HepG2 (cell line): ENCODE measurements around the gene SIT1. TPM values are rescaled to one million over a fixed set of nuclear protein-coding genes. Genes with fewer than 3 reads are reported as not detected.

Experiments
- ATAC-seq: fragments of 200-7000 bp; cut with Tn5 transposase; 3 replicates; pipeline ENCODE4 v1.9.1; 2020; ENCODE audit warnings: mild to moderate bottlenecking, moderate library complexity
- BruUV-seq: library from RNA; stranded (reverse); fragments of 400-500 nt; replicated peaks from 2 replicates; lab custom pipeline; 2021; lab: Mats Ljungman, UMichigan
- CTCF ChIA-PET: fragments of 300-600 bp; formaldehyde crosslinking; extraction: SDS; loops from one replicate; lab custom pipeline; 2021; ENCODE audit warnings: low total read pairs, inconsistent platforms, low intra/inter-chr PET ratio; lab: Yijun Ruan, JAX
- POLR2A ChIA-PET: fragments of 350-600 bp; sonication (Branson Sonifier 250); formaldehyde crosslinking; loops from one replicate; lab custom pipeline; 2020; ENCODE audit warnings: antibody characterized with exemption, inconsistent platforms; lab: Yijun Ruan, JAX
- DNase-seq: peaks from one replicate; pipeline ENCODE4 v3.0.0-alpha.2; 2015; ENCODE audit warnings: low spot score
- FAIRE-seq: peaks from 3 replicates; lab custom pipeline; 2011; peaks lifted over from hg19 to GRCh38; lab: Jason Lieb, UNC
- H2AFZ ChIP-seq: one replicate; pipeline ENCODE4 v1.6.1; 2011; ENCODE audit warnings: low read length, inconsistent platforms
- H3K27ac ChIP-seq: fragments of 300-600 bp; 3 replicates; pipeline ENCODE4 v1.8.0; 2011; ENCODE audit warnings: mixed run types, mild to moderate bottlenecking, mixed read lengths, low read length, inconsistent platforms; ENCODE audit not compliant: insufficient read depth; ENCODE audit errors: extremely low read length
- H3K27me3 ChIP-seq, 2 experiments: fragments of 200-600 bp in 1 of 2; 2 replicates in 1 of 2; 3 replicates in 1 of 2; pipeline versions ENCODE4 v1.6.0 to v1.8.0; 2011; ENCODE audit warnings: low read length in 2 of 2, mild to moderate bottlenecking in 2 of 2, moderate library complexity in 2 of 2, inconsistent platforms in 1 of 2; ENCODE audit not compliant: insufficient read depth in 2 of 2, control insufficient read depth in 1 of 2
- H3K36me3 ChIP-seq, 2 experiments: fragments of 200-600 bp in 1 of 2; replicated peaks in 1 of 2; 2 replicates in 1 of 2; 3 replicates in 1 of 2; pipeline versions ENCODE4 v1.5.1 to v1.8.0; 2011; ENCODE audit warnings: low read length in 2 of 2, inconsistent platforms in 1 of 2; ENCODE audit not compliant: insufficient read depth in 2 of 2, control insufficient read depth in 1 of 2
- H3K4me1 ChIP-seq: 2 replicates; pipeline ENCODE4 v1.5.1; 2012; ENCODE audit warnings: low read length, inconsistent platforms; ENCODE audit not compliant: insufficient read depth
- H3K4me2 ChIP-seq: 2 replicates; pipeline ENCODE4 v1.6.0; 2011; ENCODE audit warnings: low read depth, low read length, inconsistent platforms
- H3K4me3 ChIP-seq, 3 experiments: fragments of 200-600 bp in 1 of 3; sonication (generic), shearing (Covaris generic) in 1 of 3; replicated peaks in 1 of 3; 2 replicates each; pipeline ENCODE4 v1.5.1; 2011 to 2016; ENCODE audit warnings: low read length in 3 of 3, inconsistent platforms in 2 of 3, low read depth in 2 of 3, mild to moderate bottlenecking in 2 of 3, control low read depth in 1 of 3, mixed read lengths in 1 of 3; ENCODE audit not compliant: insufficient read depth in 1 of 3
- H3K79me2 ChIP-seq: one replicate; pipeline ENCODE4 v1.6.1; 2011; ENCODE audit warnings: low read length, inconsistent platforms; ENCODE audit not compliant: insufficient read depth
- H3K9ac ChIP-seq: 2 replicates; pipeline ENCODE4 v1.6.0; 2011; ENCODE audit warnings: mild to moderate bottlenecking, low read depth, low read length, inconsistent platforms; ENCODE audit not compliant: insufficient read depth
- H3K9me3 ChIP-seq: 2 replicates; pipeline ENCODE4 v1.5.1; 2012; ENCODE audit warnings: mild to moderate bottlenecking, low read length
- H4K20me1 ChIP-seq: 2 replicates; pipeline ENCODE4 v1.6.0; 2011; ENCODE audit warnings: inconsistent platforms, mild to moderate bottlenecking, low read length, moderate library complexity; ENCODE audit not compliant: insufficient read depth
- GATAD2A ChIP-seq: IDR thresholded peaks from 2 replicates; pipeline ENCODE4 v1.6.1; 2016
- SIN3B ChIP-seq: fragments of 150-350 bp; IDR thresholded peaks from 2 replicates; pipeline ENCODE4 v1.6.1; 2014; ENCODE audit warnings: low read length
- SIX1 ChIP-seq: sonication (generic); formaldehyde crosslinking; IDR thresholded peaks from 2 replicates; pipeline ENCODE4 v1.4.0; 2020; ENCODE audit warnings: missing genetic modification reagents, borderline replicate concordance
- SNAPC2 ChIP-seq: sonication (generic); formaldehyde crosslinking; IDR thresholded peaks from 2 replicates; pipeline ENCODE4 v1.8.1; 2022; ENCODE audit warnings: mild to moderate bottlenecking, missing genetic modification reagents
- ZNF205 ChIP-seq: IDR thresholded peaks from 2 replicates; pipeline ENCODE4 v1.6.1; 2018; ENCODE audit warnings: missing biosample characterization, missing genetic modification reagents
- WGBS: methylation state at CpG from one replicate; pipeline ENCODE4 v1.1.6; 2017; ENCODE audit warnings: low lambda C conversion rate; 5-methylcytosine and 5-hydroxymethylcytosine counted together
- in situ Hi-C: cut with HindIII; loops from 2 replicates; pipeline ENCODE4 v1.10.0; 2017; ENCODE audit warnings: low pct_unique_long_range_greater_than_20kb; ENCODE audit not compliant: extremely low pct_ligation_motif_present
- intact Hi-C: fragments of 100-400 bp; cut with micrococcal nuclease; formaldehyde crosslinking; loops from one replicate; pipeline ENCODE4 v1.10.0; 2022; ENCODE audit not compliant: unreplicated experiment
- polyA plus RNA-seq, 8 experiments: library from polyadenylated mRNA; depleted of rRNA in 3 of 8; stranded (reverse) in 7 of 8; unstranded in 1 of 8; fragments of >200 nt; fragmentation: Illumina TruSeq in 4 of 8; extraction: Trizol in 4 of 8; gene quantifications; 2 replicates each; pipeline versions ENCODE4 v1.2.1 to v1.2.3, GENCODE V29; 2011 to 2016; ENCODE audit warnings: low read depth in 4 of 8, missing spikeins in 1 of 8, mixed read lengths in 1 of 8; ENCODE audit not compliant: insufficient read depth in 1 of 8
- total RNA-seq, 5 experiments: library from RNA; depleted of rRNA; stranded (reverse); fragments of >200 nt; fragmentation: Illumina TruSeq; extraction: Trizol; gene quantifications; 2 replicates each; pipeline ENCODE4 v1.2.3, GENCODE V29; 2016; ENCODE audit warnings: low read depth in 1 of 5
- TF ChIP-seq, protein P1 (sequence below): sonication (generic); formaldehyde crosslinking; IDR thresholded peaks from 2 replicates; pipeline ENCODE4 v1.4.0; 2020; ENCODE audit warnings: mild to moderate bottlenecking, missing genetic modification reagents
- TF ChIP-seq, protein P2 (sequence below), 2 experiments: sonication (generic) in 1 of 2; formaldehyde crosslinking in 1 of 2; IDR thresholded peaks; 2 replicates each; pipeline versions ENCODE4 v1.6.1 to v1.9.0; 2014 to 2022; ENCODE audit warnings: antibody characterized with exemption in 1 of 2, borderline replicate concordance in 1 of 2, inconsistent platforms in 1 of 2, low read depth in 1 of 2, missing genetic modification reagents in 1 of 2
- TF ChIP-seq, protein P3 (sequence below): sonication (generic); formaldehyde crosslinking; IDR thresholded peaks from 2 replicates; pipeline ENCODE4 v1.4.0; 2020; ENCODE audit warnings: missing genetic modification reagents

Gene SIT1
- total and polyA plus RNA-seq, 2 of the 13 experiments (the other 11 are each of a cell fraction or from before 2014, with no cell fraction given) = 0.09 to 6.7 TPM

GRCh38 chr9:35628389-35628991, 22.2 kb downstream of the SIT1 start:
- no peak overlapping the region for H3K9ac ChIP-seq
- ChIA-PET POLR2A (no interaction called here), CTCF (no interaction called here)
- H3K27me3 ChIP-seq = no peaks in the 10 kb centered on the region; a peak in 2 of 5 replicates
- H3K36me3 ChIP-seq = no peaks in the 10 kb centered on the region
- intact Hi-C loops (no loop called here), in situ Hi-C loops (no loop called here)
- no peaks in the 10 kb centered on the region for H3K4me1 ChIP-seq
- BruUV-seq = no TSS peak
- FAIRE-seq (no peak), ATAC-seq (peak; percentile 36), DNase-seq (no peak)
- WGBS = 71% methylated on average over 6 of the region's 6 CpGs
- H3K79me2 ChIP-seq = no peaks in the 10 kb centered on the region
- TF ChIP-seq, protein P1, sequence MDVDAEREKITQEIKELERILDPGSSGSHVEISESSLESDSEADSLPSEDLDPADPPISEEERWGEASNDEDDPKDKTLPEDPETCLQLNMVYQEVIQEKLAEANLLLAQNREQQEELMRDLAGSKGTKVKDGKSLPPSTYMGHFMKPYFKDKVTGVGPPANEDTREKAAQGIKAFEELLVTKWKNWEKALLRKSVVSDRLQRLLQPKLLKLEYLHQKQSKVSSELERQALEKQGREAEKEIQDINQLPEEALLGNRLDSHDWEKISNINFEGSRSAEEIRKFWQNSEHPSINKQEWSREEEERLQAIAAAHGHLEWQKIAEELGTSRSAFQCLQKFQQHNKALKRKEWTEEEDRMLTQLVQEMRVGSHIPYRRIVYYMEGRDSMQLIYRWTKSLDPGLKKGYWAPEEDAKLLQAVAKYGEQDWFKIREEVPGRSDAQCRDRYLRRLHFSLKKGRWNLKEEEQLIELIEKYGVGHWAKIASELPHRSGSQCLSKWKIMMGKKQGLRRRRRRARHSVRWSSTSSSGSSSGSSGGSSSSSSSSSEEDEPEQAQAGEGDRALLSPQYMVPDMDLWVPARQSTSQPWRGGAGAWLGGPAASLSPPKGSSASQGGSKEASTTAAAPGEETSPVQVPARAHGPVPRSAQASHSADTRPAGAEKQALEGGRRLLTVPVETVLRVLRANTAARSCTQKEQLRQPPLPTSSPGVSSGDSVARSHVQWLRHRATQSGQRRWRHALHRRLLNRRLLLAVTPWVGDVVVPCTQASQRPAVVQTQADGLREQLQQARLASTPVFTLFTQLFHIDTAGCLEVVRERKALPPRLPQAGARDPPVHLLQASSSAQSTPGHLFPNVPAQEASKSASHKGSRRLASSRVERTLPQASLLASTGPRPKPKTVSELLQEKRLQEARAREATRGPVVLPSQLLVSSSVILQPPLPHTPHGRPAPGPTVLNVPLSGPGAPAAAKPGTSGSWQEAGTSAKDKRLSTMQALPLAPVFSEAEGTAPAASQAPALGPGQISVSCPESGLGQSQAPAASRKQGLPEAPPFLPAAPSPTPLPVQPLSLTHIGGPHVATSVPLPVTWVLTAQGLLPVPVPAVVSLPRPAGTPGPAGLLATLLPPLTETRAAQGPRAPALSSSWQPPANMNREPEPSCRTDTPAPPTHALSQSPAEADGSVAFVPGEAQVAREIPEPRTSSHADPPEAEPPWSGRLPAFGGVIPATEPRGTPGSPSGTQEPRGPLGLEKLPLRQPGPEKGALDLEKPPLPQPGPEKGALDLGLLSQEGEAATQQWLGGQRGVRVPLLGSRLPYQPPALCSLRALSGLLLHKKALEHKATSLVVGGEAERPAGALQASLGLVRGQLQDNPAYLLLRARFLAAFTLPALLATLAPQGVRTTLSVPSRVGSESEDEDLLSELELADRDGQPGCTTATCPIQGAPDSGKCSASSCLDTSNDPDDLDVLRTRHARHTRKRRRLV (CRISPR knock-in tag) = no peak
- no peak for TF ChIP-seq SIX1 (CRISPR knock-in tag)
- TF ChIP-seq, protein P2, sequence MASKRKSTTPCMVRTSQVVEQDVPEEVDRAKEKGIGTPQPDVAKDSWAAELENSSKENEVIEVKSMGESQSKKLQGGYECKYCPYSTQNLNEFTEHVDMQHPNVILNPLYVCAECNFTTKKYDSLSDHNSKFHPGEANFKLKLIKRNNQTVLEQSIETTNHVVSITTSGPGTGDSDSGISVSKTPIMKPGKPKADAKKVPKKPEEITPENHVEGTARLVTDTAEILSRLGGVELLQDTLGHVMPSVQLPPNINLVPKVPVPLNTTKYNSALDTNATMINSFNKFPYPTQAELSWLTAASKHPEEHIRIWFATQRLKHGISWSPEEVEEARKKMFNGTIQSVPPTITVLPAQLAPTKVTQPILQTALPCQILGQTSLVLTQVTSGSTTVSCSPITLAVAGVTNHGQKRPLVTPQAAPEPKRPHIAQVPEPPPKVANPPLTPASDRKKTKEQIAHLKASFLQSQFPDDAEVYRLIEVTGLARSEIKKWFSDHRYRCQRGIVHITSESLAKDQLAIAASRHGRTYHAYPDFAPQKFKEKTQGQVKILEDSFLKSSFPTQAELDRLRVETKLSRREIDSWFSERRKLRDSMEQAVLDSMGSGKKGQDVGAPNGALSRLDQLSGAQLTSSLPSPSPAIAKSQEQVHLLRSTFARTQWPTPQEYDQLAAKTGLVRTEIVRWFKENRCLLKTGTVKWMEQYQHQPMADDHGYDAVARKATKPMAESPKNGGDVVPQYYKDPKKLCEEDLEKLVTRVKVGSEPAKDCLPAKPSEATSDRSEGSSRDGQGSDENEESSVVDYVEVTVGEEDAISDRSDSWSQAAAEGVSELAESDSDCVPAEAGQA (IDR thresholded peaks at IDR 0.05; ENCODE audit: low read depth) = no peak
- TF ChIP-seq, protein P2 (CRISPR knock-in tag; IDR thresholded peaks at IDR 0.05; ENCODE audit: borderline replicate concordance) = no peak
- TF ChIP-seq ZNF205 (CRISPR knock-in tag) = no peak
- TF ChIP-seq SNAPC2 (CRISPR knock-in tag) = no peak
- TF ChIP-seq, protein P3, sequence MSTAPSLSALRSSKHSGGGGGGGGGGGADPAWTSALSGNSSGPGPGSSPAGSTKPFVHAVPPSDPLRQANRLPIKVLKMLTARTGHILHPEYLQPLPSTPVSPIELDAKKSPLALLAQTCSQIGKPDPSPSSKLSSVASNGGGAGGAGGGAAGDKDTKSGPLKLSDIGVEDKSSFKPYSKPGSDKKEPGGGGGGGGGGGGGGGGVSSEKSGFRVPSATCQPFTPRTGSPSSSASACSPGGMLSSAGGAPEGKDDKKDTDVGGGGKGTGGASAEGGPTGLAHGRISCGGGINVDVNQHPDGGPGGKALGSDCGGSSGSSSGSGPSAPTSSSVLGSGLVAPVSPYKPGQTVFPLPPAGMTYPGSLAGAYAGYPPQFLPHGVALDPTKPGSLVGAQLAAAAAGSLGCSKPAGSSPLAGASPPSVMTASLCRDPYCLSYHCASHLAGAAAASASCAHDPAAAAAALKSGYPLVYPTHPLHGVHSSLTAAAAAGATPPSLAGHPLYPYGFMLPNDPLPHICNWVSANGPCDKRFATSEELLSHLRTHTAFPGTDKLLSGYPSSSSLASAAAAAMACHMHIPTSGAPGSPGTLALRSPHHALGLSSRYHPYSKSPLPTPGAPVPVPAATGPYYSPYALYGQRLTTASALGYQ (CRISPR knock-in tag) = no peak
- TF ChIP-seq SIN3B = no peak
- TF ChIP-seq GATAD2A (CRISPR knock-in tag) = no peak
- H2AFZ ChIP-seq = no peak overlapping the region
- H3K4me3 ChIP-seq = no peak overlapping the region
- H3K9me3 ChIP-seq = no peaks in the 10 kb centered on the region
- no peak overlapping the region for H3K4me2 ChIP-seq
- no peak overlapping the region for H3K27ac ChIP-seq
- H4K20me1 ChIP-seq = no peaks in the 10 kb centered on the region
